HepG2 (cell line): ENCODE results near the gene TF. TPM values are rescaled to one million over a fixed set of nuclear protein-coding genes. Genes with fewer than 3 reads are reported as not detected.
A peak's percentile ranks its signal among the peaks of the same experiment; 100 is the strongest.

Source experiments
- ELF3 ChIP-seq: IDR thresholded peaks from 2 replicates; pipeline ENCODE4 v1.6.1; 2016; ENCODE audit warnings: missing genetic modification reagents, missing compliant biosample characterization
- TBX3 ChIP-seq: fragments of 450-650 bp; IDR thresholded peaks from 2 replicates; pipeline ENCODE4 v1.6.1; 2017; ENCODE audit warnings: antibody characterized with exemption, mild to moderate bottlenecking, inconsistent platforms, borderline replicate concordance
- ZNF318 ChIP-seq: sonication (generic); formaldehyde crosslinking; IDR thresholded peaks from 2 replicates; pipeline ENCODE4 v1.4.0; 2020; ENCODE audit warnings: mild to moderate bottlenecking, missing genetic modification reagents
- ZNF329 ChIP-seq: sonication (generic); formaldehyde crosslinking; IDR thresholded peaks from 2 replicates; pipeline ENCODE4 v1.9.0; 2021; ENCODE audit warnings: low read depth, mild to moderate bottlenecking, missing genetic modification reagents
- ZNF33B ChIP-seq: sonication (generic); formaldehyde crosslinking; IDR thresholded peaks from 2 replicates; pipeline ENCODE4 v1.5.1; 2020; ENCODE audit warnings: mild to moderate bottlenecking, missing genetic modification reagents
- polyA plus RNA-seq, 8 experiments: library from polyadenylated mRNA; depleted of rRNA in 3 of 8; stranded (reverse) in 7 of 8; unstranded in 1 of 8; fragments of >200 nt; fragmentation: Illumina TruSeq in 4 of 8; extraction: Trizol in 4 of 8; gene quantifications; 2 replicates each; pipeline versions ENCODE4 v1.2.1 to v1.2.3, GENCODE V29; 2011 to 2016; ENCODE audit warnings: low read depth in 4 of 8, missing spikeins in 1 of 8, mixed read lengths in 1 of 8; ENCODE audit not compliant: insufficient read depth in 1 of 8
- total RNA-seq, 5 experiments: library from RNA; depleted of rRNA; stranded (reverse); fragments of >200 nt; fragmentation: Illumina TruSeq; extraction: Trizol; gene quantifications; 2 replicates each; pipeline ENCODE4 v1.2.3, GENCODE V29; 2016; ENCODE audit warnings: low read depth in 1 of 5
- TF ChIP-seq, protein P1 (sequence below): sonication (generic); formaldehyde crosslinking; IDR thresholded peaks from 2 replicates; pipeline ENCODE4 v1.9.0; 2021; ENCODE audit warnings: mild to moderate bottlenecking, missing genetic modification reagents
- TF ChIP-seq, protein P2 (sequence below): sonication (generic); formaldehyde crosslinking; IDR thresholded peaks from 2 replicates; pipeline ENCODE4 v1.4.0; 2020; ENCODE audit warnings: missing genetic modification reagents
- TF ChIP-seq, protein P3 (sequence below): sonication (generic); formaldehyde crosslinking; IDR thresholded peaks from 2 replicates; pipeline ENCODE4 v1.9.0; 2021; ENCODE audit warnings: missing genetic modification reagents, borderline replicate concordance

TF gene
- total and polyA plus RNA-seq, 2 of the 13 experiments (the other 11 are each of a cell fraction or from before 2014, with no cell fraction given) = 10,074 to 11,821 TPM

GRCh38 chr3:133747907-133748639 is 1.9 kb downstream of the TF start (continued):
- TF ChIP-seq, protein P1, sequence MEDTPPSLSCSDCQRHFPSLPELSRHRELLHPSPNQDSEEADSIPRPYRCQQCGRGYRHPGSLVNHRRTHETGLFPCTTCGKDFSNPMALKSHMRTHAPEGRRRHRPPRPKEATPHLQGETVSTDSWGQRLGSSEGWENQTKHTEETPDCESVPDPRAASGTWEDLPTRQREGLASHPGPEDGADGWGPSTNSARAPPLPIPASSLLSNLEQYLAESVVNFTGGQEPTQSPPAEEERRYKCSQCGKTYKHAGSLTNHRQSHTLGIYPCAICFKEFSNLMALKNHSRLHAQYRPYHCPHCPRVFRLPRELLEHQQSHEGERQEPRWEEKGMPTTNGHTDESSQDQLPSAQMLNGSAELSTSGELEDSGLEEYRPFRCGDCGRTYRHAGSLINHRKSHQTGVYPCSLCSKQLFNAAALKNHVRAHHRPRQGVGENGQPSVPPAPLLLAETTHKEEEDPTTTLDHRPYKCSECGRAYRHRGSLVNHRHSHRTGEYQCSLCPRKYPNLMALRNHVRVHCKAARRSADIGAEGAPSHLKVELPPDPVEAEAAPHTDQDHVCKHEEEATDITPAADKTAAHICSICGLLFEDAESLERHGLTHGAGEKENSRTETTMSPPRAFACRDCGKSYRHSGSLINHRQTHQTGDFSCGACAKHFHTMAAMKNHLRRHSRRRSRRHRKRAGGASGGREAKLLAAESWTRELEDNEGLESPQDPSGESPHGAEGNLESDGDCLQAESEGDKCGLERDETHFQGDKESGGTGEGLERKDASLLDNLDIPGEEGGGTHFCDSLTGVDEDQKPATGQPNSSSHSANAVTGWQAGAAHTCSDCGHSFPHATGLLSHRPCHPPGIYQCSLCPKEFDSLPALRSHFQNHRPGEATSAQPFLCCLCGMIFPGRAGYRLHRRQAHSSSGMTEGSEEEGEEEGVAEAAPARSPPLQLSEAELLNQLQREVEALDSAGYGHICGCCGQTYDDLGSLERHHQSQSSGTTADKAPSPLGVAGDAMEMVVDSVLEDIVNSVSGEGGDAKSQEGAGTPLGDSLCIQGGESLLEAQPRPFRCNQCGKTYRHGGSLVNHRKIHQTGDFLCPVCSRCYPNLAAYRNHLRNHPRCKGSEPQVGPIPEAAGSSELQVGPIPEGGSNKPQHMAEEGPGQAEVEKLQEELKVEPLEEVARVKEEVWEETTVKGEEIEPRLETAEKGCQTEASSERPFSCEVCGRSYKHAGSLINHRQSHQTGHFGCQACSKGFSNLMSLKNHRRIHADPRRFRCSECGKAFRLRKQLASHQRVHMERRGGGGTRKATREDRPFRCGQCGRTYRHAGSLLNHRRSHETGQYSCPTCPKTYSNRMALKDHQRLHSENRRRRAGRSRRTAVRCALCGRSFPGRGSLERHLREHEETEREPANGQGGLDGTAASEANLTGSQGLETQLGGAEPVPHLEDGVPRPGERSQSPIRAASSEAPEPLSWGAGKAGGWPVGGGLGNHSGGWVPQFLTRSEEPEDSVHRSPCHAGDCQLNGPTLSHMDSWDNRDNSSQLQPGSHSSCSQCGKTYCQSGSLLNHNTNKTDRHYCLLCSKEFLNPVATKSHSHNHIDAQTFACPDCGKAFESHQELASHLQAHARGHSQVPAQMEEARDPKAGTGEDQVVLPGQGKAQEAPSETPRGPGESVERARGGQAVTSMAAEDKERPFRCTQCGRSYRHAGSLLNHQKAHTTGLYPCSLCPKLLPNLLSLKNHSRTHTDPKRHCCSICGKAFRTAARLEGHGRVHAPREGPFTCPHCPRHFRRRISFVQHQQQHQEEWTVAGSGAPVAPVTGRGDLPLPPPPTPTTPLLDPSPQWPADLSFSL = no peak
- TF ChIP-seq ZNF318 (CRISPR knock-in tag) (no peak), ELF3 (CRISPR knock-in tag) (no peak), ZNF329 (0 out of 2 replicates have a peak, but pooled peaks have one; percentile 48), TBX3 (no peak), ZNF33B (CRISPR knock-in tag) (no peak)
- TF ChIP-seq, protein P2, sequence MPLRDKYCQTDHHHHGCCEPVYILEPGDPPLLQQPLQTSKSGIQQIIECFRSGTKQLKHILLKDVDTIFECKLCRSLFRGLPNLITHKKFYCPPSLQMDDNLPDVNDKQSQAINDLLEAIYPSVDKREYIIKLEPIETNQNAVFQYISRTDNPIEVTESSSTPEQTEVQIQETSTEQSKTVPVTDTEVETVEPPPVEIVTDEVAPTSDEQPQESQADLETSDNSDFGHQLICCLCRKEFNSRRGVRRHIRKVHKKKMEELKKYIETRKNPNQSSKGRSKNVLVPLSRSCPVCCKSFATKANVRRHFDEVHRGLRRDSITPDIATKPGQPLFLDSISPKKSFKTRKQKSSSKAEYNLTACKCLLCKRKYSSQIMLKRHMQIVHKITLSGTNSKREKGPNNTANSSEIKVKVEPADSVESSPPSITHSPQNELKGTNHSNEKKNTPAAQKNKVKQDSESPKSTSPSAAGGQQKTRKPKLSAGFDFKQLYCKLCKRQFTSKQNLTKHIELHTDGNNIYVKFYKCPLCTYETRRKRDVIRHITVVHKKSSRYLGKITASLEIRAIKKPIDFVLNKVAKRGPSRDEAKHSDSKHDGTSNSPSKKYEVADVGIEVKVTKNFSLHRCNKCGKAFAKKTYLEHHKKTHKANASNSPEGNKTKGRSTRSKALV (CRISPR knock-in tag) = no peak
- TF ChIP-seq, protein P3, sequence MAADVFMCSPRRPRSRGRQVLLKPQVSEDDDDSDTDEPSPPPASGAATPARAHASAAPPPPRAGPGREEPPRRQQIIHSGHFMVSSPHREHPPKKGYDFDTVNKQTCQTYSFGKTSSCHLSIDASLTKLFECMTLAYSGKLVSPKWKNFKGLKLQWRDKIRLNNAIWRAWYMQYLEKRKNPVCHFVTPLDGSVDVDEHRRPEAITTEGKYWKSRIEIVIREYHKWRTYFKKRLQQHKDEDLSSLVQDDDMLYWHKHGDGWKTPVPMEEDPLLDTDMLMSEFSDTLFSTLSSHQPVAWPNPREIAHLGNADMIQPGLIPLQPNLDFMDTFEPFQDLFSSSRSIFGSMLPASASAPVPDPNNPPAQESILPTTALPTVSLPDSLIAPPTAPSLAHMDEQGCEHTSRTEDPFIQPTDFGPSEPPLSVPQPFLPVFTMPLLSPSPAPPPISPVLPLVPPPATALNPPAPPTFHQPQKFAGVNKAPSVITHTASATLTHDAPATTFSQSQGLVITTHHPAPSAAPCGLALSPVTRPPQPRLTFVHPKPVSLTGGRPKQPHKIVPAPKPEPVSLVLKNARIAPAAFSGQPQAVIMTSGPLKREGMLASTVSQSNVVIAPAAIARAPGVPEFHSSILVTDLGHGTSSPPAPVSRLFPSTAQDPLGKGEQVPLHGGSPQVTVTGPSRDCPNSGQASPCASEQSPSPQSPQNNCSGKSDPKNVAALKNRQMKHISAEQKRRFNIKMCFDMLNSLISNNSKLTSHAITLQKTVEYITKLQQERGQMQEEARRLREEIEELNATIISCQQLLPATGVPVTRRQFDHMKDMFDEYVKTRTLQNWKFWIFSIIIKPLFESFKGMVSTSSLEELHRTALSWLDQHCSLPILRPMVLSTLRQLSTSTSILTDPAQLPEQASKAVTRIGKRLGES (CRISPR knock-in tag) = no peak
